WTC11 (cell line): Measurements from ENCODE around the gene SIPA1L2.

Source experiments
- NR2C2 ChIP-seq: sonication (generic); formaldehyde crosslinking; IDR thresholded peaks from 2 replicates; pipeline ENCODE4 v1.8.0; 2022; ENCODE audit warnings: mild to moderate bottlenecking, missing genetic modification reagents
- ZNF263 ChIP-seq: sonication (generic); formaldehyde crosslinking; IDR thresholded peaks from 2 replicates; pipeline ENCODE4 v1.8.1; 2022; ENCODE audit warnings: low read depth, mild to moderate bottlenecking, moderate library complexity, missing genetic modification reagents
- ZNF396 ChIP-seq: fragments of 250-450 bp; sonication (Bioruptor Pico); IDR thresholded peaks from 2 replicates; pipeline ENCODE4 v1.8.0; 2021; ENCODE audit warnings: mild to moderate bottlenecking, moderate library complexity, borderline replicate concordance
- TF ChIP-seq, protein P1 (sequence below): sonication (generic); formaldehyde crosslinking; IDR thresholded peaks from 2 replicates; pipeline ENCODE4 v1.8.0; 2022; ENCODE audit warnings: mild to moderate bottlenecking, missing genetic modification reagents
- TF ChIP-seq, protein P2 (sequence below): sonication (generic); formaldehyde crosslinking; IDR thresholded peaks from 2 replicates; pipeline ENCODE4 v1.8.1; 2022; ENCODE audit warnings: mild to moderate bottlenecking, moderate library complexity, missing genetic modification reagents
- TF ChIP-seq, protein P3 (sequence below): sonication (generic); formaldehyde crosslinking; IDR thresholded peaks from 2 replicates; pipeline ENCODE4 v1.8.1; 2022; ENCODE audit warnings: low read depth, mild to moderate bottlenecking, moderate library complexity, missing genetic modification reagents, borderline replicate concordance
- TF ChIP-seq, protein P4 (sequence below): fragments of 200-600 bp; IDR thresholded peaks from 2 replicates; pipeline ENCODE4 v1.8.0; 2022; ENCODE audit warnings: antibody characterized with exemption
- TF ChIP-seq, protein P5 (sequence below): sonication (generic); formaldehyde crosslinking; conservative IDR thresholded peaks from 2 replicates; pipeline ENCODE4 v1.8.1; 2022; ENCODE audit warnings: mild to moderate bottlenecking, missing genetic modification reagents
- TF ChIP-seq, protein P6 (sequence below): sonication (generic); formaldehyde crosslinking; IDR thresholded peaks from 2 replicates; pipeline ENCODE4 v1.8.1; 2023; ENCODE audit warnings: mild to moderate bottlenecking, missing genetic modification reagents
- TF ChIP-seq, protein P7 (sequence below): sonication (generic); formaldehyde crosslinking; IDR thresholded peaks from 2 replicates; pipeline ENCODE4 v1.8.0; 2023; ENCODE audit warnings: missing genetic modification reagents
- TF ChIP-seq, protein P8 (sequence below): sonication (generic); formaldehyde crosslinking; IDR thresholded peaks from 2 replicates; pipeline ENCODE4 v1.8.0; 2022; ENCODE audit warnings: missing genetic modification reagents

DNA sequence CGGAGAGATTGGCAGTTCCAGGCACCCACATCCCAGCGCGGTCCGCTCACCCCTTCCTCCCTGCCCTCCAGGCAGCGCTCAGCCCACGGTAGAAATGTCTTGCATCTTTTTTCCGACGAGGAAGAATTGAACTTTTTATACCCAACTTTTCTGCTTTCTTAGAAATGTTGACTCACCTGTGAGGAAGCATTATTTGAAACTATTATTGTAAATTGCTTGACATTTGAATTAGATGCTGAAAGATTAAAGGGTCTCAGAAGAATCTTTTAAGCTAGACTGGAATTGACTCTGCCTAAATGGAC, 912 bp upstream of the SIPA1L2 start:
- TF ChIP-seq, protein P1, sequence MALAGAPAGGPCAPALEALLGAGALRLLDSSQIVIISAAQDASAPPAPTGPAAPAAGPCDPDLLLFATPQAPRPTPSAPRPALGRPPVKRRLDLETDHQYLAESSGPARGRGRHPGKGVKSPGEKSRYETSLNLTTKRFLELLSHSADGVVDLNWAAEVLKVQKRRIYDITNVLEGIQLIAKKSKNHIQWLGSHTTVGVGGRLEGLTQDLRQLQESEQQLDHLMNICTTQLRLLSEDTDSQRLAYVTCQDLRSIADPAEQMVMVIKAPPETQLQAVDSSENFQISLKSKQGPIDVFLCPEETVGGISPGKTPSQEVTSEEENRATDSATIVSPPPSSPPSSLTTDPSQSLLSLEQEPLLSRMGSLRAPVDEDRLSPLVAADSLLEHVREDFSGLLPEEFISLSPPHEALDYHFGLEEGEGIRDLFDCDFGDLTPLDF = no peak
- TF ChIP-seq, protein P2, sequence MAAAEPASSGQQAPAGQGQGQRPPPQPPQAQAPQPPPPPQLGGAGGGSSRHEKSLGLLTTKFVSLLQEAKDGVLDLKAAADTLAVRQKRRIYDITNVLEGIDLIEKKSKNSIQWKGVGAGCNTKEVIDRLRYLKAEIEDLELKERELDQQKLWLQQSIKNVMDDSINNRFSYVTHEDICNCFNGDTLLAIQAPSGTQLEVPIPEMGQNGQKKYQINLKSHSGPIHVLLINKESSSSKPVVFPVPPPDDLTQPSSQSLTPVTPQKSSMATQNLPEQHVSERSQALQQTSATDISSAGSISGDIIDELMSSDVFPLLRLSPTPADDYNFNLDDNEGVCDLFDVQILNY = no peak
- TF ChIP-seq, protein P3, sequence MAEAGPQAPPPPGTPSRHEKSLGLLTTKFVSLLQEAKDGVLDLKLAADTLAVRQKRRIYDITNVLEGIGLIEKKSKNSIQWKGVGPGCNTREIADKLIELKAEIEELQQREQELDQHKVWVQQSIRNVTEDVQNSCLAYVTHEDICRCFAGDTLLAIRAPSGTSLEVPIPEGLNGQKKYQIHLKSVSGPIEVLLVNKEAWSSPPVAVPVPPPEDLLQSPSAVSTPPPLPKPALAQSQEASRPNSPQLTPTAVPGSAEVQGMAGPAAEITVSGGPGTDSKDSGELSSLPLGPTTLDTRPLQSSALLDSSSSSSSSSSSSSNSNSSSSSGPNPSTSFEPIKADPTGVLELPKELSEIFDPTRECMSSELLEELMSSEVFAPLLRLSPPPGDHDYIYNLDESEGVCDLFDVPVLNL (CRISPR knock-in tag) = no peak
- TF ChIP-seq, protein P4, sequence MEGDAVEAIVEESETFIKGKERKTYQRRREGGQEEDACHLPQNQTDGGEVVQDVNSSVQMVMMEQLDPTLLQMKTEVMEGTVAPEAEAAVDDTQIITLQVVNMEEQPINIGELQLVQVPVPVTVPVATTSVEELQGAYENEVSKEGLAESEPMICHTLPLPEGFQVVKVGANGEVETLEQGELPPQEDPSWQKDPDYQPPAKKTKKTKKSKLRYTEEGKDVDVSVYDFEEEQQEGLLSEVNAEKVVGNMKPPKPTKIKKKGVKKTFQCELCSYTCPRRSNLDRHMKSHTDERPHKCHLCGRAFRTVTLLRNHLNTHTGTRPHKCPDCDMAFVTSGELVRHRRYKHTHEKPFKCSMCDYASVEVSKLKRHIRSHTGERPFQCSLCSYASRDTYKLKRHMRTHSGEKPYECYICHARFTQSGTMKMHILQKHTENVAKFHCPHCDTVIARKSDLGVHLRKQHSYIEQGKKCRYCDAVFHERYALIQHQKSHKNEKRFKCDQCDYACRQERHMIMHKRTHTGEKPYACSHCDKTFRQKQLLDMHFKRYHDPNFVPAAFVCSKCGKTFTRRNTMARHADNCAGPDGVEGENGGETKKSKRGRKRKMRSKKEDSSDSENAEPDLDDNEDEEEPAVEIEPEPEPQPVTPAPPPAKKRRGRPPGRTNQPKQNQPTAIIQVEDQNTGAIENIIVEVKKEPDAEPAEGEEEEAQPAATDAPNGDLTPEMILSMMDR = no peak
- TF ChIP-seq, protein P5, sequence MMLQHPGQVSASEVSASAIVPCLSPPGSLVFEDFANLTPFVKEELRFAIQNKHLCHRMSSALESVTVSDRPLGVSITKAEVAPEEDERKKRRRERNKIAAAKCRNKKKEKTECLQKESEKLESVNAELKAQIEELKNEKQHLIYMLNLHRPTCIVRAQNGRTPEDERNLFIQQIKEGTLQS (CRISPR knock-in tag) = no peak
- TF ChIP-seq ZNF396 (no peak), NR2C2 (CRISPR knock-in tag) (no peak), ZNF263 (CRISPR knock-in tag) (no peak)
- TF ChIP-seq, protein P6, sequence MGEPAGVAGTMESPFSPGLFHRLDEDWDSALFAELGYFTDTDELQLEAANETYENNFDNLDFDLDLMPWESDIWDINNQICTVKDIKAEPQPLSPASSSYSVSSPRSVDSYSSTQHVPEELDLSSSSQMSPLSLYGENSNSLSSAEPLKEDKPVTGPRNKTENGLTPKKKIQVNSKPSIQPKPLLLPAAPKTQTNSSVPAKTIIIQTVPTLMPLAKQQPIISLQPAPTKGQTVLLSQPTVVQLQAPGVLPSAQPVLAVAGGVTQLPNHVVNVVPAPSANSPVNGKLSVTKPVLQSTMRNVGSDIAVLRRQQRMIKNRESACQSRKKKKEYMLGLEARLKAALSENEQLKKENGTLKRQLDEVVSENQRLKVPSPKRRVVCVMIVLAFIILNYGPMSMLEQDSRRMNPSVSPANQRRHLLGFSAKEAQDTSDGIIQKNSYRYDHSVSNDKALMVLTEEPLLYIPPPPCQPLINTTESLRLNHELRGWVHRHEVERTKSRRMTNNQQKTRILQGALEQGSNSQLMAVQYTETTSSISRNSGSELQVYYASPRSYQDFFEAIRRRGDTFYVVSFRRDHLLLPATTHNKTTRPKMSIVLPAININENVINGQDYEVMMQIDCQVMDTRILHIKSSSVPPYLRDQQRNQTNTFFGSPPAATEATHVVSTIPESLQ (CRISPR knock-in tag) = no peak
- TF ChIP-seq, protein P7, sequence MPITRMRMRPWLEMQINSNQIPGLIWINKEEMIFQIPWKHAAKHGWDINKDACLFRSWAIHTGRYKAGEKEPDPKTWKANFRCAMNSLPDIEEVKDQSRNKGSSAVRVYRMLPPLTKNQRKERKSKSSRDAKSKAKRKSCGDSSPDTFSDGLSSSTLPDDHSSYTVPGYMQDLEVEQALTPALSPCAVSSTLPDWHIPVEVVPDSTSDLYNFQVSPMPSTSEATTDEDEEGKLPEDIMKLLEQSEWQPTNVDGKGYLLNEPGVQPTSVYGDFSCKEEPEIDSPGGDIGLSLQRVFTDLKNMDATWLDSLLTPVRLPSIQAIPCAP (CRISPR knock-in tag) = no peak
- TF ChIP-seq, protein P8, sequence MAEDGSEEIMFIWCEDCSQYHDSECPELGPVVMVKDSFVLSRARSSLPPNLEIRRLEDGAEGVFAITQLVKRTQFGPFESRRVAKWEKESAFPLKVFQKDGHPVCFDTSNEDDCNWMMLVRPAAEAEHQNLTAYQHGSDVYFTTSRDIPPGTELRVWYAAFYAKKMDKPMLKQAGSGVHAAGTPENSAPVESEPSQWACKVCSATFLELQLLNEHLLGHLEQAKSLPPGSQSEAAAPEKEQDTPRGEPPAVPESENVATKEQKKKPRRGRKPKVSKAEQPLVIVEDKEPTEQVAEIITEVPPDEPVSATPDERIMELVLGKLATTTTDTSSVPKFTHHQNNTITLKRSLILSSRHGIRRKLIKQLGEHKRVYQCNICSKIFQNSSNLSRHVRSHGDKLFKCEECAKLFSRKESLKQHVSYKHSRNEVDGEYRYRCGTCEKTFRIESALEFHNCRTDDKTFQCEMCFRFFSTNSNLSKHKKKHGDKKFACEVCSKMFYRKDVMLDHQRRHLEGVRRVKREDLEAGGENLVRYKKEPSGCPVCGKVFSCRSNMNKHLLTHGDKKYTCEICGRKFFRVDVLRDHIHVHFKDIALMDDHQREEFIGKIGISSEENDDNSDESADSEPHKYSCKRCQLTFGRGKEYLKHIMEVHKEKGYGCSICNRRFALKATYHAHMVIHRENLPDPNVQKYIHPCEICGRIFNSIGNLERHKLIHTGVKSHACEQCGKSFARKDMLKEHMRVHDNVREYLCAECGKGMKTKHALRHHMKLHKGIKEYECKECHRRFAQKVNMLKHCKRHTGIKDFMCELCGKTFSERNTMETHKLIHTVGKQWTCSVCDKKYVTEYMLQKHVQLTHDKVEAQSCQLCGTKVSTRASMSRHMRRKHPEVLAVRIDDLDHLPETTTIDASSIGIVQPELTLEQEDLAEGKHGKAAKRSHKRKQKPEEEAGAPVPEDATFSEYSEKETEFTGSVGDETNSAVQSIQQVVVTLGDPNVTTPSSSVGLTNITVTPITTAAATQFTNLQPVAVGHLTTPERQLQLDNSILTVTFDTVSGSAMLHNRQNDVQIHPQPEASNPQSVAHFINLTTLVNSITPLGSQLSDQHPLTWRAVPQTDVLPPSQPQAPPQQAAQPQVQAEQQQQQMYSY = no peak
